HL-60 (cell line): ENCODE results near the gene OLFML2B.

Experiments
- DNase-seq, 2 experiments: peaks; one replicate each; pipeline ENCODE4 v3.0.0-alpha.2; 2010 to 2020; ENCODE audit warnings: low read depth in 1 of 2, low spot score in 1 of 2
- H3K27ac ChIP-seq: fragments of 250-450 bp; sonication (Bioruptor Pico); replicated peaks from 2 replicates; pipeline ENCODE4 v1.5.1; 2020; ENCODE audit warnings: mild to moderate bottlenecking, moderate library complexity
- H3K27me3 ChIP-seq: fragments of 250-450 bp; sonication (Bioruptor Pico); 2 replicates; pipeline ENCODE4 v1.5.1; 2021; ENCODE audit warnings: mild to moderate bottlenecking, moderate library complexity; ENCODE audit not compliant: insufficient read depth, poor library complexity, severe bottlenecking
- H3K4me3 ChIP-seq: replicated peaks from 2 replicates; pipeline ENCODE4 v1.5.1; 2011; ENCODE audit warnings: mild to moderate bottlenecking, control low read depth, low read length; ENCODE audit not compliant: insufficient read depth
- GABPA ChIP-seq: IDR thresholded peaks from 2 replicates; pipeline ENCODE4 v1.6.1; 2012; ENCODE audit warnings: low read depth
- POLR2AphosphoS5 ChIP-seq: IDR thresholded peaks from 2 replicates; pipeline ENCODE4 v1.6.1; 2012; ENCODE audit warnings: low read depth
- SPI1 ChIP-seq: IDR thresholded peaks from 2 replicates; pipeline ENCODE4 v1.6.1; 2012; ENCODE audit warnings: low read depth, mild to moderate bottlenecking, borderline replicate concordance
- TF ChIP-seq, protein P1 (sequence below): IDR thresholded peaks from 2 replicates; pipeline ENCODE4 v1.6.1; 2012; ENCODE audit warnings: low read depth; ENCODE audit not compliant: insufficient replicate concordance
- TF ChIP-seq, protein P2 (sequence below): IDR thresholded peaks from one replicate; pipeline ENCODE4 v1.5.1; 2011; ENCODE audit warnings: low read length, control low read depth, inconsistent platforms; ENCODE audit not compliant: insufficient read depth

Gene OLFML2B

DNA sequence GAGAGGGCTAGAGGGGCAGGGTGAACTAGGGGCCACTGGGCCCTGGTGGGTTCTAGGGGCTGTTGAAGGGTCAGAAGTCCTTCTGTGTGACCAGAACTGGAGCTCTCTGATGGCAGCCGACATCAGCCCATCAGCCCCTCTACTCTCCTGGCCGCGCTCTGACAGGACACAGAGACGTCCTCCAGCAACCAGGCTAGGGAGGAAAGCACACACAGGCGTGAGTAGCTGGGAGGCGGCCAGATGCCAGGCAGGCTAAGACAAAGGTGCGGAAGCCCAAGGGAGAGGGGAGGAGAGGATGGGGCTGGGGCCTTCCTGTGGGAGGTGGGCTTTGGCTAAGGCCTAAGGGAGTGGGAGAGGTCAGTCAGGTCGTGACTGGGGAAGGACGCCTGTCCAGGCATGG lies 50.8 kb downstream of the OLFML2B start:
- TF ChIP-seq GABPA (no peak), POLR2AphosphoS5 (no peak), SPI1 (no peak)
- TF ChIP-seq, protein P1, sequence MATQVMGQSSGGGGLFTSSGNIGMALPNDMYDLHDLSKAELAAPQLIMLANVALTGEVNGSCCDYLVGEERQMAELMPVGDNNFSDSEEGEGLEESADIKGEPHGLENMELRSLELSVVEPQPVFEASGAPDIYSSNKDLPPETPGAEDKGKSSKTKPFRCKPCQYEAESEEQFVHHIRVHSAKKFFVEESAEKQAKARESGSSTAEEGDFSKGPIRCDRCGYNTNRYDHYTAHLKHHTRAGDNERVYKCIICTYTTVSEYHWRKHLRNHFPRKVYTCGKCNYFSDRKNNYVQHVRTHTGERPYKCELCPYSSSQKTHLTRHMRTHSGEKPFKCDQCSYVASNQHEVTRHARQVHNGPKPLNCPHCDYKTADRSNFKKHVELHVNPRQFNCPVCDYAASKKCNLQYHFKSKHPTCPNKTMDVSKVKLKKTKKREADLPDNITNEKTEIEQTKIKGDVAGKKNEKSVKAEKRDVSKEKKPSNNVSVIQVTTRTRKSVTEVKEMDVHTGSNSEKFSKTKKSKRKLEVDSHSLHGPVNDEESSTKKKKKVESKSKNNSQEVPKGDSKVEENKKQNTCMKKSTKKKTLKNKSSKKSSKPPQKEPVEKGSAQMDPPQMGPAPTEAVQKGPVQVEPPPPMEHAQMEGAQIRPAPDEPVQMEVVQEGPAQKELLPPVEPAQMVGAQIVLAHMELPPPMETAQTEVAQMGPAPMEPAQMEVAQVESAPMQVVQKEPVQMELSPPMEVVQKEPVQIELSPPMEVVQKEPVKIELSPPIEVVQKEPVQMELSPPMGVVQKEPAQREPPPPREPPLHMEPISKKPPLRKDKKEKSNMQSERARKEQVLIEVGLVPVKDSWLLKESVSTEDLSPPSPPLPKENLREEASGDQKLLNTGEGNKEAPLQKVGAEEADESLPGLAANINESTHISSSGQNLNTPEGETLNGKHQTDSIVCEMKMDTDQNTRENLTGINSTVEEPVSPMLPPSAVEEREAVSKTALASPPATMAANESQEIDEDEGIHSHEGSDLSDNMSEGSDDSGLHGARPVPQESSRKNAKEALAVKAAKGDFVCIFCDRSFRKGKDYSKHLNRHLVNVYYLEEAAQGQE: no peak
- TF ChIP-seq, protein P2, sequence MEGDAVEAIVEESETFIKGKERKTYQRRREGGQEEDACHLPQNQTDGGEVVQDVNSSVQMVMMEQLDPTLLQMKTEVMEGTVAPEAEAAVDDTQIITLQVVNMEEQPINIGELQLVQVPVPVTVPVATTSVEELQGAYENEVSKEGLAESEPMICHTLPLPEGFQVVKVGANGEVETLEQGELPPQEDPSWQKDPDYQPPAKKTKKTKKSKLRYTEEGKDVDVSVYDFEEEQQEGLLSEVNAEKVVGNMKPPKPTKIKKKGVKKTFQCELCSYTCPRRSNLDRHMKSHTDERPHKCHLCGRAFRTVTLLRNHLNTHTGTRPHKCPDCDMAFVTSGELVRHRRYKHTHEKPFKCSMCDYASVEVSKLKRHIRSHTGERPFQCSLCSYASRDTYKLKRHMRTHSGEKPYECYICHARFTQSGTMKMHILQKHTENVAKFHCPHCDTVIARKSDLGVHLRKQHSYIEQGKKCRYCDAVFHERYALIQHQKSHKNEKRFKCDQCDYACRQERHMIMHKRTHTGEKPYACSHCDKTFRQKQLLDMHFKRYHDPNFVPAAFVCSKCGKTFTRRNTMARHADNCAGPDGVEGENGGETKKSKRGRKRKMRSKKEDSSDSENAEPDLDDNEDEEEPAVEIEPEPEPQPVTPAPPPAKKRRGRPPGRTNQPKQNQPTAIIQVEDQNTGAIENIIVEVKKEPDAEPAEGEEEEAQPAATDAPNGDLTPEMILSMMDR: no peak
- no peak overlapping the region for H3K4me3 ChIP-seq
- H3K27ac ChIP-seq: no peak overlapping the region
- DNase-seq: no peak
- no peaks in the 10 kb centered on the region for H3K27me3 ChIP-seq

DNA sequence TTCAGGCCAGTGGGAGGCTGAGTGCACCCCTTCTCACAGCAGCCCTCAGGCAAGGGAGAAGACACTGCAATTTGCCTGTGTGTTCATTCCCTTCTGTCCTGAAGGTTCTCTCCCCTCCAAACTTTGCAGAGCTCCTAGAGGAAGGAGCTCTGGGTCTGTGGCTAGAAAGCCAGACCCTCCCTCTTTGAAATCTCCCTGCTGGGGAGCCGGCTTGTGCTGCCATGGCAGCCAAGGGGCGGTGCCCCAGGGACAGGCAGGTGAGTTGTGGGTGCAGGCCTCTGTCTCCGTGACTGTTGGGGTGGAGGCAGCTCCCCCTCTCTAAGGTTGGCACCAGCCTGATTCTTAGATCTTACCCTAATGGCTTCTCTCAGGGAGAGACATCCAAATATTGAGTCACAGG lies 53.0 kb downstream of the OLFML2B start:
- Histone ChIP-seq H3K27ac (peak overlapping the region; percentile 24; the same call in 1 of the 2 replicates), H3K27me3 (no peaks in the 10 kb centered on the region), H3K4me3 (no peak overlapping the region)
- TF ChIP-seq POLR2AphosphoS5 (no peak), SPI1 (no peak), GABPA (no peak)
- TF ChIP-seq, protein P1: no peak
- TF ChIP-seq, protein P2: no peak
- DNase-seq: no peak

DNA sequence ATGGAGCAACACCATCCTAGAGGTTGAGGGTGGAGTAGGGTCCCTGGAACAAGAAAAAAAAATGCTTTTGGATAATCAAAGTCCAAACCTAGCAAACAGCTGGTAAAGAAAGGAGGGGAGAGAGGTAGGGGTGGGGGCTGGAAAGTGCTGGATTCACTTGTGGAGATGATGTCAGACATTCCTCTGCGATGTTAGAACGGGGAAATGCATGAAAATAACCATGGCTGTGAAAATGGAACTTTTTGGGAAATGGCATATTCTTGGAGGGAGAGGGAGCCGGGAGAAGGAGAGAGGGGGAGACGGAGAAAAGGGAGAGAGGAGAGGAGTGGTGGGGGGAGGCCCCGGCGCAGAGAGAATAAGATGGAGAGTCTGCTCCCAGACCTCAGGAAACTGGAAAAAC lies 53.6 kb downstream of the OLFML2B start:
- DNase-seq: no peak
- TF ChIP-seq SPI1 (no peak), GABPA (no peak), POLR2AphosphoS5 (no peak)
- TF ChIP-seq, protein P2: no peak
- TF ChIP-seq, protein P1: no peak
- no peak overlapping the region for H3K4me3 ChIP-seq
- H3K27ac ChIP-seq: no peak overlapping the region
- no peaks in the 10 kb centered on the region for H3K27me3 ChIP-seq
